Measurements from ENCODE around the gene DDO. TPM values are rescaled to one million over a fixed set of nuclear protein-coding genes. Genes with fewer than 3 reads are reported as not detected.

The DDO gene
- total and polyA plus RNA-seq, 2 of the 8 experiments (the other 6 are each of a cell fraction or from before 2014, with no cell fraction given), result not detected

DNA sequence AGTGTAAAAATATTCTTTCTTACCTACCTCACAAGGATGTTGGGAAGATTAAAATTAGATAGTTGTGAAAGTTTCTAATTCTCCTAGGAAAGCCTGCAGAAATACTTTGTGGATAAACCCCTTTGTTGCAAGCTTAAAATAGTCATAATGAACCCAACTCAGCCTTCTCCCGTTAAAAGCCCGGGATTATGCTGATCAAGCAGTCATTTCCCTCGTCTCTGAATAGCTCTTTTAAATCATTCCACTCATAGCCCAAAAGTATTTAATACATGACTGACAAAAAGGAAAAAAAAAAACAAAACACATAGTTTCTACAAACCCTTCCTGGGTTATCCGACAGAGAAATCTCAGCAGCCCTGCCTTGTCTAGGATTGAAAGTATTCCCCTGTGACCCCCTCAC, 46.3 kb downstream of the DDO start (continued):
- no peak for TF ChIP-seq POU5F1 (IDR thresholded peaks at IDR 0.05; ENCODE audit: low read depth, low read length)
- TF ChIP-seq POLR2AphosphoS5 (IDR thresholded peaks at IDR 0.05; ENCODE audit: low read depth, low read length), result no peak
- no peak for TF ChIP-seq KDM1A (IDR thresholded peaks at IDR 0.05; ENCODE audit: borderline replicate concordance, low read length)
